NB4 (cell line): ENCODE results near the gene MAP3K15.

Source experiments
- POLR2A ChIP-seq: IDR thresholded peaks from 2 replicates; pipeline ENCODE4 v1.6.1; 2011; ENCODE audit warnings: mild to moderate bottlenecking; ENCODE audit not compliant: insufficient read length; ENCODE audit errors: extremely low read depth
- TF ChIP-seq, protein P1 (sequence below): IDR thresholded peaks from one replicate; pipeline ENCODE4 v1.5.1; 2012; ENCODE audit warnings: low read depth, low read length

DNA sequence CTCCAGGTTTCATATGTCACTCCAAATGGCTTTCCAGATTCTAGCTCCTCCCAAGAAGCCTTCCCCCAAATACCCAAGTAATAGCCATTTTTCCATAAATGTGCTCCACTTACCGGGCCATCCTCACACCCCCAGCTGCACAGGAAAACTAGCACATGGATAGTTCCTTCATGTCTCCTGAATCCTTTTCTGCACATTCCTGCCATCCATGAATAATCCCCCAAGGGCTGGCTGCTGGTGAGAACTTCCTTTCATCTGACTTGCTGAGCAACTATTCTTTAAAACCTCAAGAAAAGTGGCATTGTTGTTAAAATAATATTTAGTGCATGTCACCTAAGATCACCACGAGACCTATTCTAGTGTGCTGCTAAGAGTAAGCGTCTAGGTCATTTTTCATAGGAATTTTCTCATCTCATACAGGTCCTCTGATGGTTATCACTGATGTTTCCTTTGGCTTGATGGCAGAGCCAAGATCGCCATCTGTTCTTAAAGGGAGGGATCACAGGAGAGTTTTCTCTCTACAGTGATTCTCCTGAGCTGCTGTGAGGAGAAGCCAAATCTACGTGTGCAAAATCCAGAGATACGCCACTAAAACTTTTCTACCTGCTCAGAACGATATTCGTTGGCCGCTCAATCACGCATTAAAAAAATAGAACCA lies 71.3 kb downstream of the MAP3K15 start:
- TF ChIP-seq, protein P1, sequence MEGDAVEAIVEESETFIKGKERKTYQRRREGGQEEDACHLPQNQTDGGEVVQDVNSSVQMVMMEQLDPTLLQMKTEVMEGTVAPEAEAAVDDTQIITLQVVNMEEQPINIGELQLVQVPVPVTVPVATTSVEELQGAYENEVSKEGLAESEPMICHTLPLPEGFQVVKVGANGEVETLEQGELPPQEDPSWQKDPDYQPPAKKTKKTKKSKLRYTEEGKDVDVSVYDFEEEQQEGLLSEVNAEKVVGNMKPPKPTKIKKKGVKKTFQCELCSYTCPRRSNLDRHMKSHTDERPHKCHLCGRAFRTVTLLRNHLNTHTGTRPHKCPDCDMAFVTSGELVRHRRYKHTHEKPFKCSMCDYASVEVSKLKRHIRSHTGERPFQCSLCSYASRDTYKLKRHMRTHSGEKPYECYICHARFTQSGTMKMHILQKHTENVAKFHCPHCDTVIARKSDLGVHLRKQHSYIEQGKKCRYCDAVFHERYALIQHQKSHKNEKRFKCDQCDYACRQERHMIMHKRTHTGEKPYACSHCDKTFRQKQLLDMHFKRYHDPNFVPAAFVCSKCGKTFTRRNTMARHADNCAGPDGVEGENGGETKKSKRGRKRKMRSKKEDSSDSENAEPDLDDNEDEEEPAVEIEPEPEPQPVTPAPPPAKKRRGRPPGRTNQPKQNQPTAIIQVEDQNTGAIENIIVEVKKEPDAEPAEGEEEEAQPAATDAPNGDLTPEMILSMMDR = no peak
- no peak for TF ChIP-seq POLR2A
